PC-3 (cell line): Measurements from ENCODE around the gene MLN. TPM values are rescaled to one million over a fixed set of nuclear protein-coding genes. Genes with fewer than 3 reads are reported as not detected.

Experiments
- ATAC-seq: fragments of 200-7000 bp; cut with Tn5 transposase; 2 replicates; pipeline ENCODE4 v1.9.1; 2020; ENCODE audit warnings: mild to moderate bottlenecking, moderate library complexity
- BruUV-seq: library from RNA; stranded (reverse); fragments of 400-500 nt; replicated peaks from 2 replicates; lab custom pipeline; 2021; lab: Mats Ljungman, UMichigan
- CTCF ChIA-PET: fragments of 300-600 bp; sonication (Branson Sonifier 250); formaldehyde crosslinking; loops from one replicate; lab custom pipeline; 2022; ENCODE audit warnings: antibody characterized with exemption; lab: Charles Lee
- POLR2A ChIA-PET: fragments of 300-600 bp; sonication (Branson Sonifier 250); formaldehyde crosslinking; loops from one replicate; lab custom pipeline; 2022; ENCODE audit warnings: antibody characterized with exemption; ENCODE audit not compliant: unreplicated experiment; lab: Charles Lee
- DNase-seq: peaks from one replicate; pipeline ENCODE4 v3.0.0-alpha.2; 2015
- H2AFZ ChIP-seq: fragments of 300-600 bp; sonication (generic); 2 replicates; pipeline ENCODE4 v1.6.0; 2016; ENCODE audit warnings: antibody characterized with exemption, low read length
- H3F3A ChIP-seq: fragments of 300-600 bp; sonication (generic); one replicate; pipeline ENCODE4 v1.6.0; 2017; ENCODE audit warnings: antibody characterized with exemption, low read length, control low read depth, mild to moderate bottlenecking; ENCODE audit not compliant: unreplicated experiment
- H3K27ac ChIP-seq: fragments of 300-600 bp; sonication (generic); 2 replicates; pipeline ENCODE4 v1.5.1; 2016; ENCODE audit warnings: mild to moderate bottlenecking, low read length
- H3K27me3 ChIP-seq: fragments of 300-600 bp; sonication (generic); 2 replicates; pipeline ENCODE4 v1.6.1; 2016; ENCODE audit warnings: low read length, mixed read lengths
- H3K36me3 ChIP-seq: fragments of 300-600 bp; sonication (generic); 2 replicates; pipeline ENCODE4 v1.6.1; 2016; ENCODE audit warnings: low read depth, mixed run types, low read length, mixed read lengths
- H3K4me1 ChIP-seq: fragments of 300-600 bp; sonication (generic); 2 replicates; pipeline ENCODE4 v1.5.1; 2016; ENCODE audit warnings: low read length; ENCODE audit not compliant: insufficient read depth
- H3K4me2 ChIP-seq: fragments of 300-600 bp; sonication (generic); 2 replicates; pipeline ENCODE4 v1.6.0; 2016; ENCODE audit warnings: low read length
- H3K4me3 ChIP-seq: fragments of 300-600 bp; sonication (generic); 2 replicates; pipeline ENCODE4 v1.5.1; 2016; ENCODE audit warnings: mild to moderate bottlenecking, low read length, mixed read lengths
- H3K79me2 ChIP-seq: fragments of 300-600 bp; sonication (generic); 2 replicates; pipeline ENCODE4 v1.6.1; 2017; ENCODE audit warnings: low read length, mixed read lengths
- H3K9ac ChIP-seq: fragments of 300-600 bp; sonication (generic); 2 replicates; pipeline ENCODE4 v1.6.0; 2016; ENCODE audit warnings: mild to moderate bottlenecking, low read length
- H3K9me2 ChIP-seq: fragments of 300-600 bp; sonication (generic); replicated peaks from 2 replicates; pipeline ENCODE4 v1.6.1; 2016; ENCODE audit warnings: mixed run types, low read length, mixed read lengths
- H3K9me3 ChIP-seq: fragments of 300-600 bp; sonication (generic); 2 replicates; pipeline ENCODE4 v1.6.1; 2016; ENCODE audit warnings: low read length, mixed read lengths
- H4K20me1 ChIP-seq: fragments of 300-600 bp; sonication (generic); 2 replicates; pipeline ENCODE4 v1.6.1; 2016; ENCODE audit warnings: low read length, mixed read lengths
- CTCF ChIP-seq: fragments of 300-600 bp; sonication (generic); conservative IDR thresholded peaks from 2 replicates; pipeline ENCODE4 v1.5.1; 2017; ENCODE audit warnings: antibody characterized with exemption, low read depth, mild to moderate bottlenecking, low read length
- EZH2 ChIP-seq: fragments of 300-600 bp; sonication (generic); IDR thresholded peaks from one replicate; pipeline ENCODE4 v1.6.1; 2017; ENCODE audit warnings: antibody characterized with exemption, mild to moderate bottlenecking, low read length; ENCODE audit not compliant: unreplicated experiment
- EZH2phosphoT487 ChIP-seq: fragments of 300-600 bp; sonication (generic); IDR thresholded peaks from 2 replicates; pipeline ENCODE4 v1.6.1; 2018; ENCODE audit warnings: mild to moderate bottlenecking, antibody characterized with exemption, low read length, borderline replicate concordance
- intact Hi-C: fragments of 100-400 bp; cut with micrococcal nuclease; formaldehyde crosslinking; loops from 2 replicates; pipeline ENCODE4 v1.9.0; 2023
- total RNA-seq: library from RNA; depleted of rRNA; stranded (reverse); fragments of >200 nt; gene quantifications from 2 replicates; pipeline ENCODE4 v1.2.3, GENCODE V29; 2014

The MLN gene
- total RNA-seq, 1 experiment from 2014 or later: not detected

- TF ChIP-seq EZH2 (no peak), CTCF (no peak), EZH2phosphoT487 (no peak)
- H4K20me1 ChIP-seq: no peaks in the 10 kb centered on the region
- no peak for DNase-seq
- H3K9me2 ChIP-seq: no peaks in the 10 kb centered on the region
- ChIA-PET CTCF (no interaction called here), POLR2A (no interaction called here)
- no peak for ATAC-seq
- H3K27me3 ChIP-seq: peaks cover 3% of the 10 kb centered on the region; the same call in 1 of the 2 replicates
- no peak overlapping the region for H3K4me3 ChIP-seq
- H3F3A ChIP-seq: no peaks in the 10 kb centered on the region
- H3K9ac ChIP-seq: no peak overlapping the region
- no peaks in the 10 kb centered on the region for H3K79me2 ChIP-seq
- BruUV-seq: no TSS peak
- no peaks in the 10 kb centered on the region for H3K4me1 ChIP-seq
- H3K36me3 ChIP-seq: no peaks in the 10 kb centered on the region
- no peak overlapping the region for H2AFZ ChIP-seq
- intact Hi-C loops: no loop called here
- no peak overlapping the region for H3K27ac ChIP-seq
- no peak overlapping the region for H3K4me2 ChIP-seq
- H3K9me3 ChIP-seq: no peaks in the 10 kb centered on the region
Measured at GRCh38 chr6:33799454-33800113, 4.2 kb downstream of the MLN start.

- CTCF ChIA-PET: interaction anchor here (0.5 to 1.1 kb wide), 2 partner anchors 29 to 87 kb away, joined by 3 read pairs; partner anchors contain the start of gene UQCC2
- intact Hi-C loops: no loop called here
- no TSS peak for BruUV-seq
- TF ChIP-seq CTCF (no peak), EZH2 (no peak), EZH2phosphoT487 (no peak)
- Histone ChIP-seq H3K27me3 (peaks cover 6% of the 10 kb centered on the region; the same call in 1 of the 2 replicates), H3K4me2 (no peak overlapping the region), H3K27ac (no peak overlapping the region), H3K9ac (no peak overlapping the region), H3F3A (no peaks in the 10 kb centered on the region), H3K4me3 (no peak overlapping the region), H3K79me2 (no peaks in the 10 kb centered on the region), H3K9me3 (no peaks in the 10 kb centered on the region), H2AFZ (no peak overlapping the region), H3K36me3 (no peaks in the 10 kb centered on the region), H4K20me1 (no peaks in the 10 kb centered on the region), H3K9me2 (no peaks in the 10 kb centered on the region), H3K4me1 (no peaks in the 10 kb centered on the region)
- ATAC-seq (no peak), DNase-seq (no peak)
- POLR2A ChIA-PET: no interaction called here
Measured at GRCh38 chr6:33798343-33798848, 5.4 kb downstream of the MLN start.
